Esophagus muscularis mucosa (tissue), 4 donors: ENCODE measurements around the gene IFITM2.

Experiments used
- EP300 ChIP-seq: sonication (generic); formaldehyde crosslinking; IDR thresholded peaks from one replicate; pipeline ENCODE4 v1.6.1; 2017; ENCODE audit warnings: antibody characterized with exemption
- POLR2A ChIP-seq: fragments of 450-650 bp; IDR thresholded peaks from one replicate; pipeline ENCODE4 v1.6.1; 2017; ENCODE audit warnings: antibody characterized with exemption, moderate library complexity, mild to moderate bottlenecking, low read depth
- POLR2AphosphoS5 ChIP-seq, 2 donors: sonication (generic); formaldehyde crosslinking; IDR thresholded peaks; one replicate each; pipeline ENCODE4 v1.6.1; 2017; ENCODE audit warnings: antibody characterized with exemption in 2 of 2
- TF ChIP-seq, protein P1 (sequence below), 3 experiments: fragments of 200-600 bp in 2 of 3; fragments of 450-650 bp in 1 of 3; sonication (generic) in 2 of 3; IDR thresholded peaks; one replicate each; pipeline ENCODE4 v1.5.1; 2017 to 2019; ENCODE audit warnings: antibody characterized with exemption in 3 of 3, mild to moderate bottlenecking in 2 of 3, moderate library complexity in 1 of 3

DNA sequence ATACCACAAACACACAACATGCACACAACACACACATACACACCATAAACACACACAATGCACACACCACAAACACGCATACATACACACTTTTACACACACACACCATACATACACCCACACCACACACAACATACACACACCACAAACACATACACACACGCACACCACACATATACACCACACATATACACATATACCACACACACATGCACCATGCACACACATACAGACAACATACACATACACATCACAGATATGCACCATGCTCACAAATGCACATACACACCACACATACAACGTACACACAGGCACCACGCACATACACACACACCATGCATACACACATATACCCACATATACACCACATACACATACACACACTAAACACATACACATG is 50.0 kb downstream of the IFITM2 start:
- TF ChIP-seq, protein P1, sequence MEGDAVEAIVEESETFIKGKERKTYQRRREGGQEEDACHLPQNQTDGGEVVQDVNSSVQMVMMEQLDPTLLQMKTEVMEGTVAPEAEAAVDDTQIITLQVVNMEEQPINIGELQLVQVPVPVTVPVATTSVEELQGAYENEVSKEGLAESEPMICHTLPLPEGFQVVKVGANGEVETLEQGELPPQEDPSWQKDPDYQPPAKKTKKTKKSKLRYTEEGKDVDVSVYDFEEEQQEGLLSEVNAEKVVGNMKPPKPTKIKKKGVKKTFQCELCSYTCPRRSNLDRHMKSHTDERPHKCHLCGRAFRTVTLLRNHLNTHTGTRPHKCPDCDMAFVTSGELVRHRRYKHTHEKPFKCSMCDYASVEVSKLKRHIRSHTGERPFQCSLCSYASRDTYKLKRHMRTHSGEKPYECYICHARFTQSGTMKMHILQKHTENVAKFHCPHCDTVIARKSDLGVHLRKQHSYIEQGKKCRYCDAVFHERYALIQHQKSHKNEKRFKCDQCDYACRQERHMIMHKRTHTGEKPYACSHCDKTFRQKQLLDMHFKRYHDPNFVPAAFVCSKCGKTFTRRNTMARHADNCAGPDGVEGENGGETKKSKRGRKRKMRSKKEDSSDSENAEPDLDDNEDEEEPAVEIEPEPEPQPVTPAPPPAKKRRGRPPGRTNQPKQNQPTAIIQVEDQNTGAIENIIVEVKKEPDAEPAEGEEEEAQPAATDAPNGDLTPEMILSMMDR (IDR thresholded peaks at IDR 0.05): no peak
- TF ChIP-seq POLR2A (no peak), POLR2AphosphoS5 (IDR thresholded peaks at IDR 0.05) (no peak), EP300 (no peak)
